ENCODE measurements around the gene ZNF136.

DNA sequence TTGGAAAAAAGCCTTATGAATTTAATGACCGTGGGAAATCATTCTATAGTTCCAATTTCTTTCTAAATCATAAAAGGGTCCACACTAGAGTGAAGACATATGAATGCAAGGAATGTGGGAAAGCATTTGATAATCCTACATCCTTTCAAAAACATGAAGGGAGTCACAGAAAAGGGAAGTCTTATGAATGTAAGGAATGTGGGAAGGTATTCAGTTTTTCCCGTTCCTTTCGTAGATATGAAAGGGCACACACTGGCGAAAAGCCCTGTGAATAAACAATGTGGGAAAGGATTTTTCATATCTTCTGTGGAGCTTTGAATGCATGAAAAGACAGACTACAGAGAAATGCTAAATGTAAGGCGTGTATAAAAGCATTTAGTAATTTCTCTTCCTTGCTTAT is 49.8 kb upstream of the ZNF136 start:
- TF ChIP-seq, protein P1, sequence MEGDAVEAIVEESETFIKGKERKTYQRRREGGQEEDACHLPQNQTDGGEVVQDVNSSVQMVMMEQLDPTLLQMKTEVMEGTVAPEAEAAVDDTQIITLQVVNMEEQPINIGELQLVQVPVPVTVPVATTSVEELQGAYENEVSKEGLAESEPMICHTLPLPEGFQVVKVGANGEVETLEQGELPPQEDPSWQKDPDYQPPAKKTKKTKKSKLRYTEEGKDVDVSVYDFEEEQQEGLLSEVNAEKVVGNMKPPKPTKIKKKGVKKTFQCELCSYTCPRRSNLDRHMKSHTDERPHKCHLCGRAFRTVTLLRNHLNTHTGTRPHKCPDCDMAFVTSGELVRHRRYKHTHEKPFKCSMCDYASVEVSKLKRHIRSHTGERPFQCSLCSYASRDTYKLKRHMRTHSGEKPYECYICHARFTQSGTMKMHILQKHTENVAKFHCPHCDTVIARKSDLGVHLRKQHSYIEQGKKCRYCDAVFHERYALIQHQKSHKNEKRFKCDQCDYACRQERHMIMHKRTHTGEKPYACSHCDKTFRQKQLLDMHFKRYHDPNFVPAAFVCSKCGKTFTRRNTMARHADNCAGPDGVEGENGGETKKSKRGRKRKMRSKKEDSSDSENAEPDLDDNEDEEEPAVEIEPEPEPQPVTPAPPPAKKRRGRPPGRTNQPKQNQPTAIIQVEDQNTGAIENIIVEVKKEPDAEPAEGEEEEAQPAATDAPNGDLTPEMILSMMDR (IDR thresholded peaks at IDR 0.05; ENCODE audit: poor library complexity, severe bottlenecking), result no peak
- TF ChIP-seq RAD21 (conservative IDR thresholded peaks at IDR 0.05) (no peak), EZH2 (IDR thresholded peaks at IDR 0.05; ENCODE audit: borderline replicate concordance, insufficient read depth, low read length, poor library complexity, severe bottlenecking) (no peak), EP300 (conservative IDR thresholded peaks at IDR 0.05; ENCODE audit: poor library complexity, severe bottlenecking) (no peak)

All from neural cell (in vitro differentiated cells).